ENCODE results near the gene ASPHD2. TPM values are rescaled to one million over a fixed set of nuclear protein-coding genes. Genes with fewer than 3 reads are reported as not detected.
"Not testable (repeated sequence)": the region's sequence is repeated elsewhere in the genome, so short reads cannot be mapped to it uniquely, and the experiment has no call there.

The ASPHD2 gene
- 6.3 and 8.7 TPM in 2 replicates for total RNA-seq (2014; rRNA removed; shearing (Covaris generic))
- 2.7 and 3.8 TPM in 2 replicates for polyA plus RNA-seq (2015; cell fraction: cytosol; rRNA removed)
- 2.6 and 2.8 TPM in 2 replicates for polyA plus RNA-seq (2015; cell fraction: nucleus; rRNA removed)

- DNase-seq (ENCODE audit: low read depth), result peak; percentile 70
These were observed at the start of gene ASPHD2 for GRCh38 chr22:26428515-26429457. ASPHD2 (plus strand) TSS chr22:26429260; CDS start chr22:26433616, 4,356 bp downstream.

GRCh38 chr22:26380072-26380830, 48.8 kb upstream of the ASPHD2 start:
- no peak for DNase-seq (ENCODE audit: low read depth)

- no peak for DNase-seq (ENCODE audit: low read depth)
These were observed 46.3 kb upstream of the ASPHD2 start for GRCh38 chr22:26382782-26383181.

- no peak for DNase-seq (ENCODE audit: low read depth)
These were observed 45.0 kb upstream of the ASPHD2 start for GRCh38 chr22:26383968-26384556.

GRCh38 chr22:26385164-26385563, 43.9 kb upstream of the ASPHD2 start:
- no peak for DNase-seq (ENCODE audit: low read depth)

- DNase-seq (ENCODE audit: low read depth), result no peak
These were observed 39.9 kb upstream of the ASPHD2 start for GRCh38 chr22:26389125-26389524.

- no peak for DNase-seq (ENCODE audit: low read depth)
These were observed 38.0 kb upstream of the ASPHD2 start for GRCh38 chr22:26391091-26391490.

- no peak for DNase-seq (ENCODE audit: low read depth)
These were observed 37.4 kb upstream of the ASPHD2 start for GRCh38 chr22:26391623-26392022.

GRCh38 chr22:26393929-26394328, 35.1 kb upstream of the ASPHD2 start:
- no peak for DNase-seq (ENCODE audit: low read depth)

GRCh38 chr22:26394777-26395176, 34.3 kb upstream of the ASPHD2 start:
- DNase-seq (ENCODE audit: low read depth), result peak; percentile 53

- DNase-seq (ENCODE audit: low read depth), result no peak
These were observed 33.1 kb upstream of the ASPHD2 start for GRCh38 chr22:26395926-26396325.

- peak; percentile 65 for DNase-seq (ENCODE audit: low read depth)
These were observed 30.3 kb upstream of the ASPHD2 start for GRCh38 chr22:26398741-26399153.

- no peak for DNase-seq (ENCODE audit: low read depth)
These were observed 29.8 kb upstream of the ASPHD2 start for GRCh38 chr22:26399289-26399688.

- DNase-seq (ENCODE audit: low read depth), result peak; percentile 11
These were observed 27.3 kb upstream of the ASPHD2 start for GRCh38 chr22:26401726-26402125.

GRCh38 chr22:26404851-26405421, 24.1 kb upstream of the ASPHD2 start:
- DNase-seq (ENCODE audit: low read depth), result no peak

GRCh38 chr22:26406118-26406517, 22.9 kb upstream of the ASPHD2 start:
- peak; percentile 68 for DNase-seq (ENCODE audit: low read depth)

- DNase-seq (ENCODE audit: low read depth), result not testable (repeated sequence)
These were observed 20.4 kb upstream of the ASPHD2 start for GRCh38 chr22:26408562-26409220.

- DNase-seq (ENCODE audit: low read depth), result no peak
These were observed 19.2 kb upstream of the ASPHD2 start for GRCh38 chr22:26409719-26410335.

- DNase-seq (ENCODE audit: low read depth), result no peak
These were observed 18.7 kb upstream of the ASPHD2 start for GRCh38 chr22:26410386-26410785.

GRCh38 chr22:26414347-26414746, 14.7 kb upstream of the ASPHD2 start:
- DNase-seq (ENCODE audit: low read depth), result no peak
